ENCODE results near the gene ABCC1.

Gene ABCC1

GRCh38 chr16:16124438-16124837 is 175.0 kb downstream of the ABCC1 start:
- Histone ChIP-seq H3K27me3 (no peaks in the 10 kb centered on the region), H3K4me1 (ENCODE audit: control insufficient read depth in 1 of 2, insufficient read depth in 1 of 2, low read depth in 1 of 2, low read length in 1 of 2) (no peaks in the 10 kb centered on the region), H3K4me3 (ENCODE audit: low read depth in 1 of 2, low read length in 1 of 2) (no peak overlapping the region), H3K27ac (no peak overlapping the region), H3K36me3 (peaks cover 60% of the 10 kb centered on the region), H3K9me3 (peaks cover 5% of the 10 kb centered on the region)
- no peak for TF ChIP-seq CTCF (IDR thresholded peaks at IDR 0.05)

- no peak for TF ChIP-seq CTCF (IDR thresholded peaks at IDR 0.05)
- Histone ChIP-seq H3K9me3 (peaks cover 5% of the 10 kb centered on the region), H3K36me3 (peaks cover 65% of the 10 kb centered on the region), H3K27ac (no peak overlapping the region), H3K27me3 (no peaks in the 10 kb centered on the region), H3K4me3 (ENCODE audit: low read depth in 1 of 2, low read length in 1 of 2) (no peak overlapping the region), H3K4me1 (ENCODE audit: control insufficient read depth in 1 of 2, insufficient read depth in 1 of 2, low read depth in 1 of 2, low read length in 1 of 2) (no peaks in the 10 kb centered on the region)
These were observed 175.6 kb downstream of the ABCC1 start for GRCh38 chr16:16124974-16125373.

GRCh38 chr16:16126896-16127295 is 177.5 kb downstream of the ABCC1 start:
- H3K27me3 ChIP-seq: no peaks in the 10 kb centered on the region
- no peak overlapping the region for H3K27ac ChIP-seq
- H3K36me3 ChIP-seq: peaks cover 80% of the 10 kb centered on the region
- H3K4me1 ChIP-seq (ENCODE audit: control insufficient read depth in 1 of 2, insufficient read depth in 1 of 2, low read depth in 1 of 2, low read length in 1 of 2): no peaks in the 10 kb centered on the region
- TF ChIP-seq CTCF (IDR thresholded peaks at IDR 0.05): no peak
- no peak overlapping the region for H3K4me3 ChIP-seq (ENCODE audit: low read depth in 1 of 2, low read length in 1 of 2)
- peaks cover 5% of the 10 kb centered on the region for H3K9me3 ChIP-seq

- peaks cover 79% of the 10 kb centered on the region for H3K36me3 ChIP-seq
These were observed 178.2 kb downstream of the ABCC1 start for GRCh38 chr16:16127469-16128116.

GRCh38 chr16:16131204-16131603 is 181.8 kb downstream of the ABCC1 start:
- Histone ChIP-seq H3K36me3 (peaks cover 84% of the 10 kb centered on the region), H3K4me3 (ENCODE audit: low read depth in 1 of 2, low read length in 1 of 2) (no peak overlapping the region), H3K27ac (no peak overlapping the region), H3K4me1 (ENCODE audit: control insufficient read depth in 1 of 2, insufficient read depth in 1 of 2, low read depth in 1 of 2, low read length in 1 of 2) (peaks cover 0 to 2% of the 10 kb centered on the region in 2 experiments), H3K9me3 (no peaks in the 10 kb centered on the region), H3K27me3 (no peaks in the 10 kb centered on the region)
- no peak for TF ChIP-seq CTCF (IDR thresholded peaks at IDR 0.05)

More at GRCh38 chr16:16127469-16128116, 178.2 kb downstream of the ABCC1 start:
- Histone ChIP-seq H3K4me3 (ENCODE audit: low read depth in 1 of 2, low read length in 1 of 2) (no peak overlapping the region), H3K4me1 (ENCODE audit: control insufficient read depth in 1 of 2, insufficient read depth in 1 of 2, low read depth in 1 of 2, low read length in 1 of 2) (no peaks in the 10 kb centered on the region), H3K27me3 (no peaks in the 10 kb centered on the region), H3K9me3 (peaks cover 5% of the 10 kb centered on the region), H3K27ac (no peak overlapping the region)
- TF ChIP-seq CTCF (IDR thresholded peaks at IDR 0.05): peak; percentile 70
